Left lung (tissue), 10 donors: ENCODE data around the gene CHDH. TPM values are rescaled to one million over a fixed set of nuclear protein-coding genes. Genes with fewer than 3 reads are reported as not detected.

Experiments used
- ATAC-seq: fragments of 200-7000 bp; cut with Tn5 transposase; one replicate; pipeline ENCODE4 v1.9.1; 2020; ENCODE audit warnings: moderate library complexity
- DNase-seq, 4 donors: peaks; one replicate each; pipeline ENCODE4 v3.0.0-alpha.2; 2013 to 2020
- H3K27ac ChIP-seq, 2 donors: fragments of 200-600 bp; sonication (generic) in 1 of 2; one replicate each; pipeline versions ENCODE4 v1.5.0 to v1.8.0; 2020 to 2021
- H3K27me3 ChIP-seq, 2 donors: fragments of 200-600 bp; sonication (generic) in 1 of 2; one replicate each; pipeline versions ENCODE4 v1.5.0 to v1.8.0; 2020 to 2021
- H3K36me3 ChIP-seq, 2 donors: fragments of 200-600 bp; sonication (generic) in 1 of 2; one replicate each; pipeline versions ENCODE4 v1.5.0 to v1.8.0; 2020 to 2021
- H3K4me1 ChIP-seq, 2 donors: fragments of 200-600 bp; one replicate each; pipeline ENCODE4 v1.8.0; 2021
- H3K4me3 ChIP-seq, 2 donors: fragments of 200-600 bp; sonication (generic) in 1 of 2; one replicate each; pipeline versions ENCODE4 v1.5.0 to v1.8.0; 2020 to 2021; ENCODE audit warnings: mild to moderate bottlenecking in 1 of 2
- H3K9me3 ChIP-seq, 2 donors: fragments of 200-600 bp; sonication (generic) in 1 of 2; one replicate each; pipeline versions ENCODE4 v1.5.0 to v1.8.0; 2020 to 2021
- CTCF ChIP-seq, 2 donors: fragments of 200-600 bp; sonication (generic) in 1 of 2; IDR thresholded peaks; one replicate each; pipeline versions ENCODE4 v1.5.0 to v1.8.0; 2021; ENCODE audit warnings: antibody characterized with exemption in 2 of 2
- intact Hi-C, 2 donors: fragments of 100-400 bp; cut with DNase I; formaldehyde crosslinking; loops; one replicate each; pipeline versions ENCODE4 v1.11.2 to v1.14.2; 2022
- polyA plus RNA-seq, 6 donors: library from polyadenylated mRNA; unstranded; fragments of 120-200 nt; gene quantifications; one replicate each; pipeline ENCODE4 v1.2.1, GENCODE V29; 2013; ENCODE audit not compliant: insufficient read length in 6 of 6
- total RNA-seq, 2 donors: library from RNA; stranded (reverse); fragmentation: NEBNext Ultra II Directional; extraction: Animal tissue kit (Norgen Biotek cat#: 25700); gene quantifications; one replicate each; pipeline ENCODE4 v1.2.1, GENCODE V29; 2021
- donor health status: DM: no; HTN: yes; CAD: no.
- donor health status: DM: no; HTN: no; CAD: no.

The CHDH gene
- total and polyA plus RNA-seq, 8 donors = 3.3 to 11.4 (median 4.3) TPM

- Histone ChIP-seq H3K9me3 (no peaks in the 10 kb centered on the region), H3K27me3 (no peaks in the 10 kb centered on the region), H3K4me1 (no peaks in the 10 kb centered on the region), H3K36me3 (no peaks in the 10 kb centered on the region), H3K27ac (no peak overlapping the region), H3K4me3 (no peak overlapping the region)
- intact Hi-C loops = no loop called here
- no peak for ATAC-seq
- TF ChIP-seq CTCF (IDR thresholded peaks at IDR 0.05) = no peak
- DNase-seq = no peak
These were observed 65.4 kb downstream of the CHDH start for GRCh38 chr3:53780806-53781205.

- intact Hi-C loops = no loop called here
- no peak overlapping the region for H3K4me3 ChIP-seq
- H3K4me1 ChIP-seq = no peaks in the 10 kb centered on the region
- H3K9me3 ChIP-seq = no peaks in the 10 kb centered on the region
- no peak for DNase-seq
- H3K27ac ChIP-seq = no peak overlapping the region
- no peaks in the 10 kb centered on the region for H3K36me3 ChIP-seq
- H3K27me3 ChIP-seq = no peaks in the 10 kb centered on the region
- no peak for TF ChIP-seq CTCF (IDR thresholded peaks at IDR 0.05)
- no peak for ATAC-seq
These were observed 66.0 kb downstream of the CHDH start for GRCh38 chr3:53780171-53780570.

GRCh38 chr3:53778153-53778552, 68.1 kb downstream of the CHDH start:
- Histone ChIP-seq H3K4me1 (peaks cover 0 to 2% of the 10 kb centered on the region in 2 donors), H3K27ac (no peak overlapping the region), H3K4me3 (no peak overlapping the region), H3K27me3 (no peaks in the 10 kb centered on the region), H3K9me3 (no peaks in the 10 kb centered on the region), H3K36me3 (no peaks in the 10 kb centered on the region)
- DNase-seq (no peak), ATAC-seq (no peak)
- intact Hi-C loops = no loop called here
- TF ChIP-seq CTCF (IDR thresholded peaks at IDR 0.05) = no peak

- intact Hi-C loops = no loop called here
- Histone ChIP-seq H3K27me3 (no peaks in the 10 kb centered on the region), H3K4me1 (peaks cover 0 to 4% of the 10 kb centered on the region in 2 donors), H3K9me3 (no peaks in the 10 kb centered on the region), H3K27ac (no peak overlapping the region), H3K36me3 (no peaks in the 10 kb centered on the region), H3K4me3 (no peak overlapping the region)
- no peak for TF ChIP-seq CTCF (IDR thresholded peaks at IDR 0.05)
- DNase-seq (no peak), ATAC-seq (no peak)
These were observed 68.8 kb downstream of the CHDH start for GRCh38 chr3:53777468-53777867.

GRCh38 chr3:53776494-53777101, 69.6 kb downstream of the CHDH start:
- DNase-seq (no peak), ATAC-seq (no peak)
- intact Hi-C loops = no loop called here
- Histone ChIP-seq H3K4me1 (peaks cover 0 to 4% of the 10 kb centered on the region in 2 donors), H3K4me3 (no peak overlapping the region), H3K27ac (no peak overlapping the region), H3K9me3 (no peaks in the 10 kb centered on the region), H3K27me3 (no peaks in the 10 kb centered on the region), H3K36me3 (no peaks in the 10 kb centered on the region)
- no peak for TF ChIP-seq CTCF (IDR thresholded peaks at IDR 0.05)
